H9 (cell line): ENCODE measurements around the gene PEAK3. TPM values are rescaled to one million over a fixed set of nuclear protein-coding genes. Genes with fewer than 3 reads are reported as not detected.

Source experiments
- DNase-seq: peaks from one replicate; pipeline ENCODE4 v3.0.0-alpha.2; 2017
- H2AFZ ChIP-seq: one replicate; pipeline ENCODE4 v1.6.1; 2013; ENCODE audit warnings: mild to moderate bottlenecking, low read length, control low read depth, moderate library complexity
- H2AK5ac ChIP-seq: 2 replicates; pipeline ENCODE4 v1.6.1; 2013; ENCODE audit warnings: low read length, control low read depth, mixed read lengths; ENCODE audit not compliant: insufficient read length
- H2BK120ac ChIP-seq: one replicate; pipeline ENCODE4 v1.6.1; 2013; ENCODE audit warnings: low read depth, mild to moderate bottlenecking, low read length, control low read depth, inconsistent platforms; ENCODE audit not compliant: poor library complexity, severe bottlenecking
- H2BK12ac ChIP-seq: 2 replicates; pipeline ENCODE4 v1.6.1; 2013; ENCODE audit warnings: low read length, control low read depth, mixed read lengths, low read depth; ENCODE audit not compliant: insufficient read length
- H2BK15ac ChIP-seq: 2 replicates; pipeline ENCODE4 v1.6.1; 2013; ENCODE audit warnings: low read depth, low read length, control low read depth
- H2BK20ac ChIP-seq: one replicate; pipeline ENCODE4 v1.6.1; 2013; ENCODE audit warnings: low read depth, mild to moderate bottlenecking, low read length, control low read depth, inconsistent platforms; ENCODE audit not compliant: poor library complexity, severe bottlenecking
- H2BK5ac ChIP-seq: 2 replicates; pipeline ENCODE4 v1.6.1; 2013; ENCODE audit warnings: low read length, control low read depth, mixed read lengths; ENCODE audit not compliant: insufficient read length
- H3K14ac ChIP-seq: 2 replicates; pipeline ENCODE4 v1.6.1; 2013; ENCODE audit warnings: low read length, control low read depth; ENCODE audit not compliant: insufficient read depth
- H3K18ac ChIP-seq: 2 replicates; pipeline ENCODE4 v1.6.1; 2013; ENCODE audit warnings: low read depth, mild to moderate bottlenecking, mixed read lengths, low read length, control low read depth; ENCODE audit not compliant: insufficient read length
- H3K23ac ChIP-seq: 2 replicates; pipeline ENCODE4 v1.6.1; 2013; ENCODE audit warnings: low read length, control low read depth, mixed read lengths, low read depth; ENCODE audit not compliant: insufficient read length
- H3K23me2 ChIP-seq: 2 replicates; pipeline ENCODE4 v1.6.1; 2013; ENCODE audit warnings: low read depth, mild to moderate bottlenecking, mixed read lengths, low read length, control low read depth; ENCODE audit not compliant: insufficient read length, poor library complexity, severe bottlenecking
- H3K27ac ChIP-seq: 2 replicates; pipeline ENCODE4 v1.5.1; 2013; ENCODE audit warnings: low read length, control low read depth, mixed read lengths, low read depth; ENCODE audit not compliant: insufficient read length
- H3K27me3 ChIP-seq: 2 replicates; pipeline ENCODE4 v1.6.1; 2013; ENCODE audit warnings: low read length, control low read depth, inconsistent platforms; ENCODE audit not compliant: insufficient read depth
- H3K4ac ChIP-seq: 2 replicates; pipeline ENCODE4 v1.6.1; 2013; ENCODE audit warnings: low read depth, mild to moderate bottlenecking, control low read depth, inconsistent platforms, low read length, moderate library complexity
- H3K4me1 ChIP-seq: 2 replicates; pipeline ENCODE4 v1.6.1; 2013; ENCODE audit warnings: low read length, control low read depth, inconsistent platforms; ENCODE audit not compliant: insufficient read depth
- H3K4me2 ChIP-seq: 2 replicates; pipeline ENCODE4 v1.6.1; 2013; ENCODE audit warnings: low read length, control low read depth, mixed read lengths; ENCODE audit not compliant: insufficient read length, insufficient read depth
- H3K56ac ChIP-seq: 2 replicates; pipeline ENCODE4 v1.6.1; 2013; ENCODE audit warnings: low read depth, mild to moderate bottlenecking, mixed read lengths, low read length, control low read depth; ENCODE audit not compliant: insufficient read length
- H3K79me1 ChIP-seq: 2 replicates; pipeline ENCODE4 v1.6.1; 2013; ENCODE audit warnings: low read depth, mild to moderate bottlenecking, moderate library complexity, low read length, control low read depth, inconsistent platforms; ENCODE audit not compliant: insufficient read depth, poor library complexity, severe bottlenecking
- H3K79me2 ChIP-seq: 2 replicates; pipeline ENCODE4 v1.6.1; 2013; ENCODE audit warnings: low read length, control low read depth, inconsistent platforms; ENCODE audit not compliant: insufficient read depth
- H3K9ac ChIP-seq: 2 replicates; pipeline ENCODE4 v1.6.1; 2013; ENCODE audit warnings: low read length, control low read depth, mixed read lengths; ENCODE audit not compliant: insufficient read length; ENCODE audit errors: extremely low read depth
- H3K9me3 ChIP-seq: one replicate; pipeline ENCODE4 v1.6.1; 2013; ENCODE audit warnings: low read depth, low read length, inconsistent platforms; ENCODE audit not compliant: control insufficient read depth
- H3T11ph ChIP-seq: one replicate; pipeline ENCODE4 v1.6.1; 2013; ENCODE audit warnings: mild to moderate bottlenecking, low read length, control low read depth, inconsistent platforms
- H4K20me1 ChIP-seq: one replicate; pipeline ENCODE4 v1.6.1; 2013; ENCODE audit not compliant: control insufficient read depth, insufficient read length, insufficient read depth
- H4K5ac ChIP-seq: 2 replicates; pipeline ENCODE4 v1.6.1; 2013; ENCODE audit warnings: low read depth, mild to moderate bottlenecking, mixed read lengths, low read length, control low read depth; ENCODE audit not compliant: insufficient read length
- H4K8ac ChIP-seq: replicated peaks from 2 replicates; pipeline ENCODE4 v1.6.1; 2013; ENCODE audit warnings: low read length, control low read depth, mixed read lengths, low read depth; ENCODE audit not compliant: insufficient read length
- H4K91ac ChIP-seq: 2 replicates; pipeline ENCODE4 v1.6.1; 2013; ENCODE audit warnings: low read depth, mild to moderate bottlenecking, moderate library complexity, mixed read lengths, low read length, control low read depth; ENCODE audit not compliant: insufficient read length
- H3K27ac Mint-ChIP-seq, 3 experiments: 2 replicates in 2 of 3; 3 replicates in 1 of 3; pipeline ENCODE4 v1.8.0; 2020 to 2021; ENCODE audit warnings: mixed read lengths in 3 of 3, mild to moderate bottlenecking in 1 of 3, moderate library complexity in 1 of 3
- H3K27me3 Mint-ChIP-seq: 2 replicates; pipeline ENCODE4 v1.8.0; 2021; ENCODE audit warnings: low read depth, mild to moderate bottlenecking, moderate library complexity, mixed read lengths
- H3K36me3 Mint-ChIP-seq, 3 experiments: 2 replicates in 2 of 3; 3 replicates in 1 of 3; pipeline ENCODE4 v1.8.0; 2020 to 2021; ENCODE audit warnings: low read depth in 3 of 3, mixed read lengths in 3 of 3; ENCODE audit not compliant: insufficient read depth in 1 of 3
- H3K4me1 Mint-ChIP-seq, 2 experiments: 2 replicates each; pipeline ENCODE4 v1.8.0; 2020; ENCODE audit warnings: mixed read lengths in 2 of 2
- H3K4me3 Mint-ChIP-seq, 2 experiments: 2 replicates in 1 of 2; 3 replicates in 1 of 2; pipeline ENCODE4 v1.8.0; 2020 to 2021; ENCODE audit warnings: mild to moderate bottlenecking in 2 of 2, mixed read lengths in 2 of 2, moderate library complexity in 1 of 2
- H3K9me3 Mint-ChIP-seq, 2 experiments: 2 replicates in 1 of 2; 3 replicates in 1 of 2; pipeline ENCODE4 v1.8.0; 2020; ENCODE audit warnings: mild to moderate bottlenecking in 2 of 2, mixed read lengths in 2 of 2, moderate library complexity in 1 of 2
- WGBS: extraction: QIAGEN DNeasy Blood & Tissue Kit; methylation state at CpG from one replicate; pipeline ENCODE4 v1.1.7; 2013; ENCODE audit warnings: missing lambda C conversion rate, low lambda C conversion rate, mixed read lengths; ENCODE audit not compliant: insufficient read length; ENCODE audit errors: extremely low coverage; 5-methylcytosine and 5-hydroxymethylcytosine counted together
- total RNA-seq: library from RNA; stranded (reverse); gene quantifications from 2 replicates; pipeline ENCODE4 v1.2.1, GENCODE V29; 2021
- TF ChIP-seq, protein P1 (sequence below): fragments of 200-600 bp; sonication (generic); conservative IDR thresholded peaks from 3 replicates; pipeline ENCODE4 v1.8.0; 2021; ENCODE audit warnings: antibody characterized with exemption, mild to moderate bottlenecking

The PEAK3 gene
- total RNA-seq, 1 experiment from 2014 or later = not detected

DNA sequence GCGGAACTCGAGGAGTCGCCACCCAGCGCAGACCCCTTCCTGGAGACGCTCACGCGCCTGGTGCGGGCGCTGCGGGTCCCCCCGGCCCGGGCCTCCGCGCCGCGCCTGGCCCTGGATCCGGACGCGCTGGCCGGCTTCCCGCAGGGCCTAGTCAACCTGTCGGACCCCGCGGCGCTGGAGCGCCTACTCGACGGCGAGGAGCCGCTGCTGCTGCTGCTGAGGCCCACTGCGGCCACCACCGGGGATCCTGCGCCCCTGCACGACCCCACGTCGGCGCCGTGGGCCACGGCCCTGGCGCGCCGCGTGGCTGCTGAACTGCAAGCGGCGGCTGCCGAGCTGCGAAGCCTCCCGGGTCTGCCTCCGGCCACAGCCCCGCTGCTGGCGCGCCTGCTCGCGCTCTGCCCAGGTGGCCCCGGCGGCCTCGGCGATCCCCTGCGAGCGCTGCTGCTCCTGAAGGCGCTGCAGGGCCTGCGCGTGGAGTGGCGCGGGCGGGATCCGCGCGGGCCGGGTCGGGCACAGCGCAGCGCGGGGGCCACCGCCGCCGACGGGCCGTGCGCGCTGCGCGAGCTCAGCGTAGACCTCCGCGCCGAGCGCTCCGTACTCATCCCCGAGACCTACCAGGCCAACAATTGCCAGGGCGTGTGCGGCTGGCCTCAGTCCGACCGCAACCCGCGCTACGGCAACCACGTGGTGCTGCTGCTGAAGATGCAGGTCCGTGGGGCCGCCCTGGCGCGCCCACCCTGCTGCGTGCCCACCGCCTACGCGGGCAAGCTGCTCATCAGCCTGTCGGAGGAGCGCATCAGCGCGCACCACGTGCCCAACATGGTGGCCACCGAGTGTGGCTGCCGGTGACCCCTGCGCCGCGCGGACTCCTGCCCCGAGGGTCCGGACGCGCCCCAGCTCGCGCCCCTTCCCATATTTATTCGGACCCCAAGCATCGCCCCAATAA lies 30.6 kb downstream of the PEAK3 start:
- Histone ChIP-seq H2BK20ac (no peak overlapping the region), H3K4ac (no peak overlapping the region), H2BK15ac (no peak overlapping the region), H3K27ac (no peak overlapping the region), H3K9me3 (no peaks in the 10 kb centered on the region), H4K91ac (no peak overlapping the region), H3K18ac (no peak overlapping the region), H3K9ac (no peak overlapping the region), H3T11ph (no peak overlapping the region), H3K4me1 (no peaks in the 10 kb centered on the region), H4K8ac (no peak overlapping the region), H3K27me3 (no peaks in the 10 kb centered on the region; the same call in 1 of the 2 replicates), H3K14ac (no peak overlapping the region; the same call in 1 of the 2 replicates), H3K79me1 (no peaks in the 10 kb centered on the region), H4K20me1 (no peaks in the 10 kb centered on the region), H2AK5ac (no peak overlapping the region), H3K56ac (no peak overlapping the region), H2AFZ (no peak overlapping the region), H2BK5ac (no peak overlapping the region), H3K4me2 (no peak overlapping the region), H4K5ac (no peak overlapping the region), H3K23ac (no peak overlapping the region), H3K23me2 (peaks cover 10% of the 10 kb centered on the region), H3K79me2 (no peaks in the 10 kb centered on the region), H2BK12ac (no peak overlapping the region), H2BK120ac (no peak overlapping the region)
- no CpG with 5 or more reads among the region's 125 CpGs for WGBS
- H3K27ac Mint-ChIP-seq = no peak overlapping the region
- DNase-seq = no peak
- TF ChIP-seq, protein P1, sequence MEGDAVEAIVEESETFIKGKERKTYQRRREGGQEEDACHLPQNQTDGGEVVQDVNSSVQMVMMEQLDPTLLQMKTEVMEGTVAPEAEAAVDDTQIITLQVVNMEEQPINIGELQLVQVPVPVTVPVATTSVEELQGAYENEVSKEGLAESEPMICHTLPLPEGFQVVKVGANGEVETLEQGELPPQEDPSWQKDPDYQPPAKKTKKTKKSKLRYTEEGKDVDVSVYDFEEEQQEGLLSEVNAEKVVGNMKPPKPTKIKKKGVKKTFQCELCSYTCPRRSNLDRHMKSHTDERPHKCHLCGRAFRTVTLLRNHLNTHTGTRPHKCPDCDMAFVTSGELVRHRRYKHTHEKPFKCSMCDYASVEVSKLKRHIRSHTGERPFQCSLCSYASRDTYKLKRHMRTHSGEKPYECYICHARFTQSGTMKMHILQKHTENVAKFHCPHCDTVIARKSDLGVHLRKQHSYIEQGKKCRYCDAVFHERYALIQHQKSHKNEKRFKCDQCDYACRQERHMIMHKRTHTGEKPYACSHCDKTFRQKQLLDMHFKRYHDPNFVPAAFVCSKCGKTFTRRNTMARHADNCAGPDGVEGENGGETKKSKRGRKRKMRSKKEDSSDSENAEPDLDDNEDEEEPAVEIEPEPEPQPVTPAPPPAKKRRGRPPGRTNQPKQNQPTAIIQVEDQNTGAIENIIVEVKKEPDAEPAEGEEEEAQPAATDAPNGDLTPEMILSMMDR = no peak
- H3K4me3 Mint-ChIP-seq = no peak overlapping the region
- peaks cover 4% of the 10 kb centered on the region in 2 experiments for H3K4me1 Mint-ChIP-seq
- H3K36me3 Mint-ChIP-seq = peaks cover 0 to 10% (median 0%) of the 10 kb centered on the region in 3 experiments; a peak in 3 of 7 replicates
- H3K27me3 Mint-ChIP-seq = peaks cover 11% of the 10 kb centered on the region
- no peaks in the 10 kb centered on the region for H3K9me3 Mint-ChIP-seq
